Adrenal gland (tissue), 12 donors: Measurements from ENCODE around the gene SLIT3. TPM values are rescaled to one million over a fixed set of nuclear protein-coding genes. Genes with fewer than 3 reads are reported as not detected.

Source experiments
- DNase-seq, 7 donors: peaks; one replicate each; pipeline ENCODE4 v3.0.0-alpha.2; 2019 to 2020
- H3K27ac ChIP-seq, 5 donors: fragments of 200-600 bp; sonication (generic) in 4 of 5; 1 replicate in 3 of 5; 2 replicates in 2 of 5; pipeline versions ENCODE4 v1.5.1 to v1.8.0; 2016 to 2020; ENCODE audit warnings: mild to moderate bottlenecking in 1 of 5
- H3K27me3 ChIP-seq: fragments of 200-600 bp; 2 replicates; pipeline ENCODE4 v1.8.0; 2021
- H3K36me3 ChIP-seq, 2 donors: fragments of 200-600 bp; replicated peaks in 1 of 2; 1 replicate in 1 of 2; 2 replicates in 1 of 2; pipeline versions ENCODE4 v1.5.1 to v1.8.0; 2018 to 2022
- H3K4me1 ChIP-seq, 2 donors: fragments of 200-600 bp; replicated peaks in 1 of 2; 1 replicate in 1 of 2; 2 replicates in 1 of 2; pipeline versions ENCODE4 v1.5.1 to v1.8.0; 2018 to 2021
- H3K4me3 ChIP-seq, 4 donors: fragments of 200-600 bp; sonication (generic) in 3 of 4; one replicate each; pipeline ENCODE4 v1.5.1; 2016 to 2018
- H3K9me3 ChIP-seq, 3 donors: fragments of 200-600 bp; sonication (generic) in 1 of 3; replicated peaks in 1 of 3; 1 replicate in 2 of 3; 2 replicates in 1 of 3; pipeline versions ENCODE4 v1.5.1 to v1.8.0; 2016 to 2021
- CTCF ChIP-seq, 6 experiments: fragments of 450-650 bp in 4 of 6; fragments of 200-600 bp in 2 of 6; sonication (generic) in 1 of 6; IDR thresholded peaks; 1 replicate in 5 of 6; 2 replicates in 1 of 6; pipeline versions ENCODE4 v1.5.1 to v1.8.0; 2016 to 2021; ENCODE audit warnings: antibody characterized with exemption in 6 of 6, mild to moderate bottlenecking in 2 of 6, moderate library complexity in 1 of 6
- POLR2A ChIP-seq, 2 donors: fragments of 450-650 bp; IDR thresholded peaks; one replicate each; pipeline ENCODE4 v1.6.1; 2017; ENCODE audit warnings: antibody characterized with exemption in 2 of 2, mild to moderate bottlenecking in 2 of 2, moderate library complexity in 1 of 2
- WGBS, 4 donors: extraction: QIAGEN DNeasy Blood & Tissue Kit in 2 of 4; methylation state at CpG; one replicate each; pipeline versions ENCODE4 v1.1.5 to v1.1.7; 2013 to 2017; 5-methylcytosine and 5-hydroxymethylcytosine counted together
- intact Hi-C, 2 donors: fragments of 100-400 bp; cut with DNase I; formaldehyde crosslinking; loops; one replicate each; pipeline versions ENCODE4 v1.14.1 to v1.15.0; 2022 to 2023
- polyA plus RNA-seq, 3 donors: library from polyadenylated mRNA; stranded (reverse); fragments of 200-250 nt in 2 of 3; fragments of 350-450 nt in 1 of 3; fragmentation: Illumina TruSeq in 1 of 3; extraction: RNeasy Lipid Tissue Mini Kit (QIAGEN cat#74804) in 1 of 3; gene quantifications; one replicate each; pipeline ENCODE4 v1.2.3, GENCODE V29; 2013 to 2014
- total RNA-seq, 9 donors: library from RNA; depleted of rRNA in 4 of 9; stranded (reverse); fragments of >200 nt in 4 of 9; fragments of 120-200 nt in 1 of 9; fragmentation: NEBNext Ultra II Directional in 1 of 9; extraction: Animal tissue kit (Norgen Biotek cat#: 25700) in 1 of 9; gene quantifications; one replicate each; pipeline versions ENCODE4 v1.1.0 to v1.2.4, GENCODE V29; 2013 to 2023
- donor health status: healthy with polysubstance abuse.
- donor health status: Bipolar disorder and iron deficiency.
- donor health status: DM: yes; HTN: yes; CAD: no.
- donor health status: DM: no; HTN: no; CAD: no.
- donor health status: DM: no; HTN: no; CAD: no.
- donor health status: DM: yes; HTN: yes; CAD: no.

The SLIT3 gene
- total and polyA plus RNA-seq, 12 donors: 10.0 to 94.1 (median 32.8) TPM

GRCh38 chr5:168721966-168722365, 579.0 kb downstream of the SLIT3 start:
- Histone ChIP-seq H3K27ac (no peak overlapping the region), H3K27me3 (no peaks in the 10 kb centered on the region), H3K4me1 (no peaks in the 10 kb centered on the region), H3K9me3 (no peaks in the 10 kb centered on the region), H3K36me3 (peaks cover 0 to 12% of the 10 kb centered on the region in 2 donors), H3K4me3 (no peak overlapping the region)
- no peak for DNase-seq
- 90 to 95% (median 94%) methylated on average over 7 of the region's 7 CpGs for WGBS, 4 donors
- TF ChIP-seq POLR2A (IDR thresholded peaks at IDR 0.05) (no peak), CTCF (IDR thresholded peaks at IDR 0.05) (no peak)
- intact Hi-C loops: no loop called here

GRCh38 chr5:168721002-168721753, 579.8 kb downstream of the SLIT3 start:
- Histone ChIP-seq H3K4me1 (no peaks in the 10 kb centered on the region), H3K36me3 (peaks cover 0 to 12% of the 10 kb centered on the region in 2 donors), H3K27me3 (no peaks in the 10 kb centered on the region), H3K4me3 (no peak overlapping the region), H3K9me3 (no peaks in the 10 kb centered on the region), H3K27ac (no peak overlapping the region)
- 82 to 84% (median 84%) methylated on average over 5 of the region's 5 CpGs for WGBS, 4 donors
- TF ChIP-seq POLR2A (IDR thresholded peaks at IDR 0.05): no peak
- TF ChIP-seq CTCF (IDR thresholded peaks at IDR 0.05): no peak
- intact Hi-C loops: no loop called here
- no peak for DNase-seq

GRCh38 chr5:168720575-168720974, 580.4 kb downstream of the SLIT3 start:
- no peaks in the 10 kb centered on the region for H3K9me3 ChIP-seq
- H3K4me1 ChIP-seq: no peaks in the 10 kb centered on the region
- no peaks in the 10 kb centered on the region for H3K27me3 ChIP-seq
- H3K27ac ChIP-seq: no peak overlapping the region
- DNase-seq: no peak
- H3K36me3 ChIP-seq: peaks cover 0 to 12% of the 10 kb centered on the region in 2 donors
- WGBS, 4 donors: 84 to 86% (median 85%) methylated on average over 8 to 9 of the region's 9 CpGs
- intact Hi-C loops: no loop called here
- no peak for TF ChIP-seq CTCF (IDR thresholded peaks at IDR 0.05)
- no peak for TF ChIP-seq POLR2A (IDR thresholded peaks at IDR 0.05)
- H3K4me3 ChIP-seq: no peak overlapping the region

- H3K36me3 ChIP-seq: no peaks in the 10 kb centered on the region
- DNase-seq: peak in 1 of 7 donors; percentile 18
- H3K27me3 ChIP-seq: no peaks in the 10 kb centered on the region
- intact Hi-C loops: no loop called here
- no peaks in the 10 kb centered on the region for H3K9me3 ChIP-seq
- no peak overlapping the region for H3K27ac ChIP-seq
- no peaks in the 10 kb centered on the region for H3K4me1 ChIP-seq
- 55 to 82% (median 71%) methylated on average over 4 of the region's 4 CpGs for WGBS, 4 donors
- H3K4me3 ChIP-seq: no peak overlapping the region
- TF ChIP-seq CTCF (IDR thresholded peaks at IDR 0.05): no peak
- TF ChIP-seq POLR2A (IDR thresholded peaks at IDR 0.05): no peak
These were observed 586.9 kb downstream of the SLIT3 start for GRCh38 chr5:168714046-168714445.
